Neuronal stem cell (in vitro differentiated cells): ENCODE results near the gene CYB5R3.

Experiments used
- DNase-seq: peaks from one replicate; pipeline ENCODE4 v3.0.0-alpha.2; 2013; ENCODE audit warnings: low spot score
- H2AFZ ChIP-seq: one replicate; pipeline ENCODE4 v1.6.1; 2013; ENCODE audit warnings: mild to moderate bottlenecking, low read length, inconsistent platforms
- H2AK5ac ChIP-seq: 2 replicates; pipeline ENCODE4 v1.6.1; 2013; ENCODE audit warnings: low read depth, mild to moderate bottlenecking, inconsistent platforms, low read length, moderate library complexity, mixed read lengths
- H2BK120ac ChIP-seq: 2 replicates; pipeline ENCODE4 v1.6.1; 2013; ENCODE audit warnings: low read depth, mild to moderate bottlenecking, inconsistent platforms, low read length, moderate library complexity, mixed read lengths
- H2BK12ac ChIP-seq: one replicate; pipeline ENCODE4 v1.6.1; 2013; ENCODE audit warnings: low read length, inconsistent platforms
- H2BK15ac ChIP-seq: 2 replicates; pipeline ENCODE4 v1.6.1; 2013; ENCODE audit warnings: mild to moderate bottlenecking, low read length, inconsistent platforms, mixed read lengths
- H2BK5ac ChIP-seq: one replicate; pipeline ENCODE4 v1.6.1; 2013; ENCODE audit warnings: inconsistent platforms, mild to moderate bottlenecking, low read length, moderate library complexity
- H3K14ac ChIP-seq: one replicate; pipeline ENCODE4 v1.6.1; 2013; ENCODE audit warnings: low read length, inconsistent platforms
- H3K18ac ChIP-seq: 2 replicates; pipeline ENCODE4 v1.6.1; 2013; ENCODE audit warnings: low read length, inconsistent platforms
- H3K23ac ChIP-seq: 2 replicates; pipeline ENCODE4 v1.6.1; 2013; ENCODE audit warnings: low read depth, mild to moderate bottlenecking, mixed read lengths, low read length, inconsistent platforms; ENCODE audit not compliant: poor library complexity
- H3K27ac ChIP-seq: replicated peaks from 3 replicates; pipeline ENCODE4 v1.5.1; 2013; ENCODE audit warnings: low read length, inconsistent platforms
- H3K27me3 ChIP-seq, 3 experiments: 2 replicates each; pipeline ENCODE4 v1.6.1; 2013; ENCODE audit warnings: low read length in 3 of 3, mild to moderate bottlenecking in 2 of 3, inconsistent platforms in 1 of 3, low read depth in 1 of 3, mixed read lengths in 1 of 3, moderate library complexity in 1 of 3; ENCODE audit not compliant: control insufficient read depth in 3 of 3, insufficient read depth in 3 of 3
- H3K36me3 ChIP-seq, 2 donors: replicated peaks in 1 of 2; 2 replicates each; pipeline ENCODE4 v1.6.1; 2013; ENCODE audit warnings: low read length in 2 of 2; ENCODE audit not compliant: control insufficient read depth in 2 of 2, insufficient read depth in 2 of 2
- H3K4ac ChIP-seq: 2 replicates; pipeline ENCODE4 v1.6.1; 2013; ENCODE audit warnings: inconsistent platforms, mild to moderate bottlenecking, low read length, moderate library complexity
- H3K4me1 ChIP-seq, 2 donors: 1 replicate in 1 of 2; 2 replicates in 1 of 2; pipeline ENCODE4 v1.6.1; 2013; ENCODE audit warnings: low read length in 2 of 2, low read depth in 1 of 2; ENCODE audit not compliant: control insufficient read depth in 2 of 2, insufficient read depth in 1 of 2
- H3K4me2 ChIP-seq: one replicate; pipeline ENCODE4 v1.6.1; 2013; ENCODE audit warnings: mild to moderate bottlenecking, low read length, inconsistent platforms; ENCODE audit not compliant: insufficient read depth, poor library complexity, severe bottlenecking
- H3K4me3 ChIP-seq, 2 donors: 2 replicates each; pipeline ENCODE4 v1.5.1; 2013; ENCODE audit warnings: low read length in 2 of 2, mild to moderate bottlenecking in 2 of 2, inconsistent platforms in 1 of 2, moderate library complexity in 1 of 2
- H3K79me1 ChIP-seq: one replicate; pipeline ENCODE4 v1.6.1; 2013; ENCODE audit warnings: low read depth, mild to moderate bottlenecking, inconsistent platforms, low read length, moderate library complexity
- H3K9ac ChIP-seq: one replicate; pipeline ENCODE4 v1.6.1; 2013; ENCODE audit warnings: mild to moderate bottlenecking, low read depth, low read length, inconsistent platforms; ENCODE audit not compliant: poor library complexity
- H3K9me3 ChIP-seq, 2 donors: replicated peaks in 1 of 2; 2 replicates each; pipeline versions ENCODE3 to v1.6.1; 2013; ENCODE audit warnings: low read length in 2 of 2, mild to moderate bottlenecking in 2 of 2, inconsistent platforms in 1 of 2, low read depth in 1 of 2, mixed read lengths in 1 of 2, moderate library complexity in 1 of 2; ENCODE audit not compliant: control insufficient read depth in 2 of 2, insufficient read depth in 1 of 2
- H4K8ac ChIP-seq: one replicate; pipeline ENCODE4 v1.6.1; 2013; ENCODE audit warnings: low read depth, mild to moderate bottlenecking, inconsistent platforms, low read length, moderate library complexity
- H4K91ac ChIP-seq: one replicate; pipeline ENCODE4 v1.6.1; 2013; ENCODE audit warnings: low read length, low read depth, mild to moderate bottlenecking, inconsistent platforms; ENCODE audit not compliant: poor library complexity
- WGBS, 2 donors: extraction: QIAGEN DNeasy Blood & Tissue Kit; methylation state at CpG; one replicate each; pipeline ENCODE4 v1.1.7; 2013; ENCODE audit warnings: missing lambda C conversion rate in 2 of 2, mixed read lengths in 1 of 2; ENCODE audit not compliant: insufficient read length in 2 of 2, insufficient replicate concordance in 1 of 2; ENCODE audit errors: extremely low coverage in 2 of 2; 5-methylcytosine and 5-hydroxymethylcytosine counted together

Gene CYB5R3

DNA sequence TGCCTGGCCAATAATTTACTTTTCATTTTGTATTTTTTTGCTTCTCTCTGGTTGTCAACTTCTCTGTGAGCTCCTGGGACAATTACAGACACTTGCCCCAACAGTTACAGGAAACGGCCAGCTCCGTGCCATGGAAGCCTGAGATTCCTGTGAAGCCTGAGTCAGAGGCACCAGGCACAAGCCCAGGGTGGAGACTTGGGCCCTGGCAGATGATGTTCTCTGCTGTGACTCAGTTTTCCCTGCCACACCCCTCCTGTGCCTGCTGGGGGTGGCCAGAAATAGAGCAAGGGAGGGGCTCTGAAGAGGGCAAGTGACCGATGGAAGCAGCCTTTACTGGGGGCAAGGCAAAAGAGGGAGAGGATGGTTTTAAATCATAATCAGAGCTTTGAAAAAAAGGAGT, 13.7 kb downstream of the CYB5R3 start:
- peaks cover 8% of the 10 kb centered on the region for H3K79me1 ChIP-seq
- H3K4me2 ChIP-seq, result no peak overlapping the region
- H2AFZ ChIP-seq, result no peak overlapping the region
- H3K27me3 ChIP-seq, result no peaks in the 10 kb centered on the region
- H3K4ac ChIP-seq, result no peak overlapping the region
- H3K27ac ChIP-seq, result no peak overlapping the region
- WGBS, 2 donors, result no CpG with 5 or more reads among the region's 3 CpGs
- no peak overlapping the region for H2BK12ac ChIP-seq
- no peak overlapping the region for H2BK15ac ChIP-seq
- no peak overlapping the region for H2BK120ac ChIP-seq
- H2AK5ac ChIP-seq, result no peak overlapping the region
- H3K23ac ChIP-seq, result no peak overlapping the region
- H3K4me3 ChIP-seq, result peak overlapping the region in 1 of 2 donors; percentile 46
- no peak for DNase-seq
- H3K14ac ChIP-seq, result no peak overlapping the region
- H4K8ac ChIP-seq, result no peak overlapping the region
- no peaks in the 10 kb centered on the region for H3K9me3 ChIP-seq
- H4K91ac ChIP-seq, result no peak overlapping the region
- peaks cover 28 to 53% of the 10 kb centered on the region in 2 donors for H3K36me3 ChIP-seq
- no peak overlapping the region for H3K18ac ChIP-seq
- H3K4me1 ChIP-seq, result no peaks in the 10 kb centered on the region
- H3K9ac ChIP-seq, result no peak overlapping the region
- H2BK5ac ChIP-seq, result no peak overlapping the region

DNA sequence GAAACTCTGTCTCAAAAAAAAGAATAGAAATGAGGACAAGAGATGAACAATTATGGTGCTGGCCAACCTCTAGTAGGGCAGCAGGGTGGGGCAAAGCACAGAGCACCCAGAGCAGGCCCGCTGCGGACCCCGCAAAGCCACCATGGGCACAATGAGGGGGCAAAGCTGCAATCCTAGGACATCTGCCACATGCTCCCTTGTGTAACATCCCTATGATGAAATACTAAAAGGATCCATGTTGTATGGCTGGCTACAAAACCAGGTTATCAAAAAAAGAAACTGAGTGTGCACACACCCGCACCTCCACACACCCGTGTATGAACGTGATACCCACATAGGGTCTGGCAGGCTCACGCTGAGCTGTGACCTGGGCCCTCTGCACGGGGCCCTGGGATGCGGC, 16.2 kb downstream of the CYB5R3 start:
- Histone ChIP-seq H3K23ac (no peak overlapping the region), H3K4me2 (no peak overlapping the region), H2AFZ (no peak overlapping the region), H4K91ac (no peak overlapping the region), H3K4me1 (no peaks in the 10 kb centered on the region), H3K9me3 (no peaks in the 10 kb centered on the region), H3K9ac (no peak overlapping the region), H3K27ac (no peak overlapping the region), H2BK12ac (no peak overlapping the region), H2AK5ac (no peak overlapping the region), H3K4me3 (no peak overlapping the region), H2BK5ac (no peak overlapping the region), H3K36me3 (peaks cover 41 to 76% of the 10 kb centered on the region in 2 donors), H3K14ac (no peak overlapping the region), H3K79me1 (peaks cover 8% of the 10 kb centered on the region), H3K18ac (no peak overlapping the region), H2BK120ac (no peak overlapping the region), H3K4ac (no peak overlapping the region), H4K8ac (no peak overlapping the region), H3K27me3 (no peaks in the 10 kb centered on the region), H2BK15ac (no peak overlapping the region)
- DNase-seq, result no peak
- WGBS, 2 donors, result no CpG with 5 or more reads among the region's 9 CpGs

DNA sequence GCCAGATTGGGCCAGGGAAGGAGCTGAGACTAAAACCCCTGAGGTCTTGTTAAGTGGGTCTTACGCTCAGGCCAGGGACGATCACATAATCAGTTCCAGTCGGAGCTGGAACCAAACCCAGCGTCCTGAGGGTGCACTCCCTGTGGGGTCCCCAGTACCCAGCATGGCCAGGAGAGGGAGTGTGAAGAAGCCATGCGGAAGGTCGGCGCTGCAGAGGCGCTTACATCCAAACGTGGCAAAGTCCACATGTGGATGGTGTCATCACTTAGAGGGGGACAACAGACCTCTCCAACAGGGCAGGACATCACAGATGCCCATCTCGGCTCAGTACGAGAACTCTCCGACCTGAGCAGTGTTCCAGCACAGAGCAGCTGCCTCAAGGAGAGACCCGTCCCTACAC, 17.1 kb downstream of the CYB5R3 start:
- no peak overlapping the region for H2BK5ac ChIP-seq
- peak overlapping the region; percentile 31 for H3K18ac ChIP-seq
- DNase-seq, result no peak
- no peak overlapping the region for H2AFZ ChIP-seq
- no peak overlapping the region for H2BK15ac ChIP-seq
- H3K4me2 ChIP-seq, result no peak overlapping the region
- H3K79me1 ChIP-seq, result peaks cover 8% of the 10 kb centered on the region
- no peaks in the 10 kb centered on the region for H3K4me1 ChIP-seq
- no peak overlapping the region for H4K91ac ChIP-seq
- H3K36me3 ChIP-seq, result peaks cover 49 to 81% of the 10 kb centered on the region in 2 donors
- H3K4me3 ChIP-seq, result no peak overlapping the region
- H3K27me3 ChIP-seq, result no peaks in the 10 kb centered on the region
- H3K14ac ChIP-seq, result peak overlapping the region; percentile 47
- H3K9ac ChIP-seq, result no peak overlapping the region
- no peak overlapping the region for H2BK120ac ChIP-seq
- H4K8ac ChIP-seq, result peak overlapping the region; percentile 65
- H3K4ac ChIP-seq, result no peak overlapping the region
- H2AK5ac ChIP-seq, result no peak overlapping the region
- WGBS, 2 donors, result no CpG with 5 or more reads among the region's 13 CpGs
- no peak overlapping the region for H3K27ac ChIP-seq
- no peak overlapping the region for H2BK12ac ChIP-seq
- H3K9me3 ChIP-seq, result no peaks in the 10 kb centered on the region
- H3K23ac ChIP-seq, result no peak overlapping the region

DNA sequence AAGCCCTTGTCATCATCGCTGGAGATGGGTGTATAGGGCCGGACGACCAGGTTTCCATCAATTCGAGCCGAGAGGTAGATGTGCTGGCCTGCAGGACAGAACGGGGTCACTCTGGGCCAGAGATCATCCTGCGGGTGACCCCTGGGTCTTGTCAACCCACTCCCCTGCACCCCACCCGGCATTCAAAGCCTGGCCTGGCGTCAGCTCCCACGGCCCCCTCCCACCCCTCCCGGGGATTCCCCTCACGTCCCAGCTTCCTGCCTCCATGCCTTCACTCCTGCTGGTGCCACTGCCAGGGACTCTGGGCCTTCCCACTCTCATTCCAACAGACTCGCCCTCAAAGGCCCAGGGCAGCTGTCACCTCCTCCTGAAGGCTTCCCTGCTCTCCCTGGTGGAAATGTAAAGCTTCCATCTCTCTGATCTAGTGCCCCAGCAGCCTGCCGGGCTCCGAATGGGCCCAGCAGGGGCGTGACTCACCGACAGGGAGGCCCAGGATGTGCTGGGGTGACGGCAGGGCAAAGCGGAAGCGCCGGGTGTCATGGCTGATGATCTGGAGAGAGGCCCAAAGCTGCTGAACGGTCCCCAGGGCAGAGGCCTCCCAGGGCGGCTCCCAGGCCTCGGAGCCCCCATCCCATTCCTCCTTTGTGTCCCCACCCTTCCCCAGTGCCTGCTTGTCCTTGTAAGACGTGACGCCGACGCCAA, 18.1 kb downstream of the CYB5R3 start:
- no peak overlapping the region for H2BK15ac ChIP-seq
- peak overlapping the region; percentile 67 for H3K14ac ChIP-seq
- peaks cover 54 to 81% of the 10 kb centered on the region in 2 donors for H3K36me3 ChIP-seq
- H4K91ac ChIP-seq, result no peak overlapping the region
- peaks cover 4% of the 10 kb centered on the region for H3K79me1 ChIP-seq
- H3K18ac ChIP-seq, result no peak overlapping the region
- H2BK120ac ChIP-seq, result peak overlapping the region; percentile 22
- H3K27ac ChIP-seq, result no peak overlapping the region
- peak overlapping the region in 1 of 2 donors; percentile 57 for H3K4me3 ChIP-seq
- H3K23ac ChIP-seq, result peak overlapping the region; percentile 67
- no peak overlapping the region for H2AK5ac ChIP-seq
- no peaks in the 10 kb centered on the region for H3K9me3 ChIP-seq
- H2BK5ac ChIP-seq, result no peak overlapping the region
- no peaks in the 10 kb centered on the region for H3K4me1 ChIP-seq
- peak overlapping the region; percentile 16 for H3K9ac ChIP-seq
- peak overlapping the region; percentile 45 for H4K8ac ChIP-seq
- no peak overlapping the region for H3K4me2 ChIP-seq
- no CpG with 5 or more reads among the region's 28 CpGs for WGBS, 2 donors
- no peaks in the 10 kb centered on the region for H3K27me3 ChIP-seq
- no peak overlapping the region for H2AFZ ChIP-seq
- DNase-seq, result no peak
- no peak overlapping the region for H3K4ac ChIP-seq
- no peak overlapping the region for H2BK12ac ChIP-seq
